Smooth muscle cell (in vitro differentiated cells): Measurements from ENCODE around the gene GRAP2. TPM values are rescaled to one million over a fixed set of nuclear protein-coding genes. Genes with fewer than 3 reads are reported as not detected.

Experiments
- DNase-seq: peaks from one replicate; lab custom pipeline; 2025; ENCODE audit not compliant: unreplicated experiment; lab: John Stamatoyannopoulos, UW
- H2AFZ ChIP-seq: fragments of 200-600 bp; sonication (generic); 2 replicates; pipeline ENCODE4 v1.6.0; 2016; ENCODE audit warnings: antibody characterized with exemption, low read depth, mild to moderate bottlenecking
- H3F3A ChIP-seq: fragments of 200-600 bp; sonication (generic); 2 replicates; pipeline ENCODE4 v1.6.0; 2017; ENCODE audit warnings: antibody characterized with exemption, low read depth
- H3K27ac ChIP-seq: fragments of 200-600 bp; sonication (generic); 2 replicates; pipeline ENCODE4 v1.5.1; 2016; ENCODE audit warnings: low read depth, mild to moderate bottlenecking
- H3K27me3 ChIP-seq: fragments of 200-600 bp; sonication (generic); 2 replicates; pipeline ENCODE4 v1.6.1; 2016; ENCODE audit warnings: low read depth, mild to moderate bottlenecking
- H3K36me3 ChIP-seq: fragments of 200-600 bp; sonication (generic); 2 replicates; pipeline ENCODE4 v1.5.1; 2016; ENCODE audit warnings: low read depth
- H3K4me1 ChIP-seq: fragments of 200-600 bp; sonication (generic); 2 replicates; pipeline ENCODE4 v1.5.1; 2016; ENCODE audit warnings: low read depth
- H3K4me2 ChIP-seq: fragments of 200-600 bp; sonication (generic); 2 replicates; pipeline ENCODE4 v1.6.0; 2016; ENCODE audit warnings: mild to moderate bottlenecking
- H3K4me3 ChIP-seq: fragments of 200-600 bp; sonication (generic); 2 replicates; pipeline ENCODE4 v1.5.1; 2016; ENCODE audit warnings: mild to moderate bottlenecking
- H3K79me2 ChIP-seq: fragments of 200-600 bp; sonication (generic); 2 replicates; pipeline ENCODE4 v1.6.0; 2016; ENCODE audit warnings: low read depth, mild to moderate bottlenecking
- H3K9ac ChIP-seq: fragments of 200-600 bp; sonication (generic); 2 replicates; pipeline ENCODE4 v1.6.0; 2016; ENCODE audit warnings: low read depth
- H3K9me3 ChIP-seq: fragments of 200-600 bp; sonication (generic); replicated peaks from 2 replicates; pipeline ENCODE4 v1.5.1; 2016; ENCODE audit warnings: low read depth
- H4K20me1 ChIP-seq: fragments of 200-600 bp; sonication (generic); 2 replicates; pipeline ENCODE4 v1.6.0; 2016; ENCODE audit warnings: low read depth
- CTCF ChIP-seq: fragments of 200-600 bp; sonication (generic); IDR thresholded peaks from 2 replicates; pipeline ENCODE4 v1.5.1; 2017; ENCODE audit warnings: borderline replicate concordance, mild to moderate bottlenecking, antibody characterized with exemption; ENCODE audit not compliant: insufficient read depth, poor library complexity, severe bottlenecking
- WGBS: methylation state at CpG from one replicate; pipeline ENCODE4 v1.1.7; 2016; ENCODE audit warnings: low lambda C conversion rate; 5-methylcytosine and 5-hydroxymethylcytosine counted together
- polyA plus RNA-seq: library from polyadenylated mRNA; unstranded; fragments of >200 nt; fragmentation: Nextera tagmentation; extraction: Ambion mirVana; gene quantifications from 2 replicates; pipeline ENCODE4 v1.2.1, GENCODE V29; 2016
- total RNA-seq: library from RNA; depleted of rRNA; stranded (reverse); fragments of >200 nt; gene quantifications from 2 replicates; pipeline ENCODE4 v1.2.3, GENCODE V29; 2014

The GRAP2 gene
- total and polyA plus RNA-seq, 2 experiments from 2014 or later, result not detected

- Histone ChIP-seq H3K9me3 (no peaks in the 10 kb centered on the region), H3K4me1 (peaks cover 42% of the 10 kb centered on the region), H3K4me2 (no peak overlapping the region), H3K79me2 (no peaks in the 10 kb centered on the region), H3K9ac (no peak overlapping the region), H3F3A (no peaks in the 10 kb centered on the region), H3K27me3 (no peaks in the 10 kb centered on the region), H3K36me3 (no peaks in the 10 kb centered on the region), H4K20me1 (peaks cover 15% of the 10 kb centered on the region), H3K4me3 (no peak overlapping the region), H3K27ac (no peak overlapping the region), H2AFZ (no peak overlapping the region)
- TF ChIP-seq CTCF, result no peak
- WGBS, result 95% methylated on average over 6 of the region's 6 CpGs
- no peak for DNase-seq
Measured at GRCh38 chr22:40002935-40003715, 102.2 kb downstream of the GRAP2 start.

GRCh38 chr22:40004836-40005235 lies 104.0 kb downstream of the GRAP2 start:
- 94% methylated on average over 6 of the region's 6 CpGs for WGBS
- Histone ChIP-seq H3K36me3 (no peaks in the 10 kb centered on the region), H3K4me1 (peaks cover 40% of the 10 kb centered on the region), H3K9ac (no peak overlapping the region), H4K20me1 (peaks cover 18% of the 10 kb centered on the region), H3K27ac (no peak overlapping the region), H3K79me2 (no peaks in the 10 kb centered on the region), H3K9me3 (no peaks in the 10 kb centered on the region), H2AFZ (no peak overlapping the region), H3K4me3 (no peak overlapping the region), H3K4me2 (no peak overlapping the region), H3F3A (no peaks in the 10 kb centered on the region), H3K27me3 (no peaks in the 10 kb centered on the region)
- no peak for TF ChIP-seq CTCF
- no peak for DNase-seq

GRCh38 chr22:40006641-40007040 lies 105.8 kb downstream of the GRAP2 start:
- DNase-seq, result no peak
- no peak overlapping the region for H2AFZ ChIP-seq
- no peaks in the 10 kb centered on the region for H3K9me3 ChIP-seq
- H3K27ac ChIP-seq, result no peak overlapping the region
- no peaks in the 10 kb centered on the region for H3K79me2 ChIP-seq
- H3K36me3 ChIP-seq, result no peaks in the 10 kb centered on the region
- no peaks in the 10 kb centered on the region for H3F3A ChIP-seq
- WGBS, result 92% methylated on average over 7 of the region's 8 CpGs
- no peak overlapping the region for H3K4me2 ChIP-seq
- H4K20me1 ChIP-seq, result peaks cover 18% of the 10 kb centered on the region
- no peak overlapping the region for H3K4me3 ChIP-seq
- no peak for TF ChIP-seq CTCF
- H3K4me1 ChIP-seq, result peaks cover 25% of the 10 kb centered on the region
- no peaks in the 10 kb centered on the region for H3K27me3 ChIP-seq
- no peak overlapping the region for H3K9ac ChIP-seq
